SK-N-SH (cell line): ENCODE results near the gene TNFRSF18. TPM values are rescaled to one million over a fixed set of nuclear protein-coding genes. Genes with fewer than 3 reads are reported as not detected.

Experiments
- CTCF ChIA-PET: fragments of 300-600, 350-600 bp; formaldehyde crosslinking; extraction: SDS; loops from one replicate; lab custom pipeline; 2021; lab: Yijun Ruan, JAX
- POLR2A ChIA-PET: fragments of 350-600 bp; sonication (Branson Sonifier 250); formaldehyde crosslinking; extraction: SDS; loops from one replicate; lab custom pipeline; 2020; ENCODE audit warnings: antibody characterized with exemption, inconsistent platforms; lab: Yijun Ruan, JAX
- DNase-seq: peaks from one replicate; pipeline ENCODE4 v3.0.0; 2012
- H2AFZ ChIP-seq: fragments of 200-600 bp; sonication (generic); 2 replicates; pipeline ENCODE4 v1.8.1; 2016; ENCODE audit warnings: antibody characterized with exemption, mild to moderate bottlenecking, low read depth
- H3F3A ChIP-seq: fragments of 200-600 bp; sonication (generic); replicated peaks from 2 replicates; pipeline ENCODE3; 2016; ENCODE audit warnings: antibody characterized with exemption, mild to moderate bottlenecking; ENCODE audit not compliant: insufficient read depth
- H3K27ac ChIP-seq, 2 experiments: fragments of 200-500 bp in 1 of 2; fragments of 200-600 bp in 1 of 2; sonication (Bioruptor generic) in 1 of 2; sonication (generic), shearing (Covaris generic) in 1 of 2; 2 replicates each; pipeline versions ENCODE4 v1.5.1 to v1.6.1; 2014 to 2016; ENCODE audit warnings: low read depth in 2 of 2, inconsistent platforms in 1 of 2, low read length in 1 of 2, mild to moderate bottlenecking in 1 of 2, mixed read lengths in 1 of 2
- H3K27me3 ChIP-seq: fragments of 200-600 bp; sonication (generic), shearing (Covaris generic); 2 replicates; pipeline ENCODE4 v1.6.1; 2016; ENCODE audit warnings: mixed run types; ENCODE audit not compliant: insufficient read depth
- H3K36me3 ChIP-seq, 2 experiments: fragments of 200-500 bp in 1 of 2; fragments of 200-600 bp in 1 of 2; sonication (Bioruptor generic) in 1 of 2; sonication (generic) in 1 of 2; replicated peaks in 1 of 2; 2 replicates each; pipeline versions ENCODE3 to v1.5.1; 2014 to 2016; ENCODE audit warnings: low read length in 1 of 2, mild to moderate bottlenecking in 1 of 2; ENCODE audit not compliant: insufficient read depth in 2 of 2, control insufficient read depth in 1 of 2
- H3K4me1 ChIP-seq, 2 experiments: fragments of 200-500 bp in 1 of 2; fragments of 200-600 bp in 1 of 2; sonication (Bioruptor generic) in 1 of 2; sonication (generic), shearing (Covaris generic) in 1 of 2; 2 replicates each; pipeline versions ENCODE4 v1.5.1 to v1.6.1; 2014 to 2016; ENCODE audit warnings: low read depth in 1 of 2, low read length in 1 of 2, mixed run types in 1 of 2; ENCODE audit not compliant: insufficient read depth in 2 of 2, control insufficient read depth in 1 of 2
- H3K4me2 ChIP-seq: fragments of 200-600 bp; sonication (generic), shearing (Covaris generic); 2 replicates; pipeline ENCODE4 v1.6.1; 2017; ENCODE audit warnings: mixed run types
- H3K4me3 ChIP-seq, 2 experiments: fragments of 200-500 bp in 1 of 2; fragments of 200-600 bp in 1 of 2; sonication (Bioruptor generic) in 1 of 2; sonication (generic), shearing (Covaris generic) in 1 of 2; 2 replicates each; pipeline versions ENCODE4 v1.5.1 to v1.8.1; 2014 to 2016; ENCODE audit warnings: low read depth in 2 of 2, inconsistent platforms in 1 of 2, low read length in 1 of 2, mild to moderate bottlenecking in 1 of 2, mixed read lengths in 1 of 2, moderate library complexity in 1 of 2
- H3K79me2 ChIP-seq: fragments of 200-600 bp; sonication (generic); 2 replicates; pipeline ENCODE4 v1.8.1; 2017; ENCODE audit warnings: mild to moderate bottlenecking; ENCODE audit not compliant: insufficient read depth
- H3K9ac ChIP-seq: fragments of 200-600 bp; sonication (generic); 2 replicates; pipeline ENCODE4 v1.6.1; 2017; ENCODE audit warnings: mixed run types
- H3K9me2 ChIP-seq: fragments of 200-600 bp; sonication (generic); 2 replicates; pipeline ENCODE4 v1.6.1; 2017; ENCODE audit warnings: mixed run types
- H3K9me3 ChIP-seq: fragments of 200-600 bp; sonication (generic); 2 replicates; pipeline ENCODE4 v1.6.1; 2017; ENCODE audit warnings: mixed run types, mild to moderate bottlenecking, moderate library complexity
- H4K20me1 ChIP-seq: fragments of 200-600 bp; sonication (generic); 2 replicates; pipeline ENCODE4 v1.6.1; 2017; ENCODE audit warnings: mild to moderate bottlenecking, mixed run types; ENCODE audit not compliant: insufficient read depth
- GABPA ChIP-seq: IDR thresholded peaks from 2 replicates; pipeline ENCODE4 v1.4.0; 2012; ENCODE audit warnings: low read depth, mild to moderate bottlenecking
- JUND ChIP-seq: IDR thresholded peaks from 2 replicates; pipeline ENCODE4 v1.4.0; 2012
- MXI1 ChIP-seq: IDR thresholded peaks from 2 replicates; pipeline ENCODE4 v1.6.1; 2012; ENCODE audit warnings: mild to moderate bottlenecking, low read depth, low read length, improper control_type of control experiment
- NRF1 ChIP-seq: IDR thresholded peaks from 2 replicates; pipeline ENCODE4 v1.6.1; 2012; ENCODE audit warnings: low read depth, mild to moderate bottlenecking, low read length
- POLR2AphosphoS5 ChIP-seq: IDR thresholded peaks from 2 replicates; pipeline ENCODE4 v1.6.1; 2012; ENCODE audit warnings: low read depth, low read length
- RCOR1 ChIP-seq: fragments of 150-350 bp; IDR thresholded peaks from 2 replicates; pipeline ENCODE4 v1.6.1; 2017; ENCODE audit warnings: antibody characterized with exemption, low read length
- RXRA ChIP-seq: IDR thresholded peaks from 2 replicates; pipeline ENCODE4 v1.4.0; 2012; ENCODE audit warnings: low read depth, mild to moderate bottlenecking, borderline replicate concordance
- SIN3A ChIP-seq: IDR thresholded peaks from 2 replicates; pipeline ENCODE4 v1.6.1; 2012; ENCODE audit warnings: low read depth, mild to moderate bottlenecking, low read length, moderate library complexity, borderline replicate concordance
- WGBS: methylation state at CpG from one replicate; pipeline ENCODE4 v1.1.6; 2017; ENCODE audit warnings: low lambda C conversion rate; 5-methylcytosine and 5-hydroxymethylcytosine counted together
- polyA plus RNA-seq, 3 experiments: library from polyadenylated mRNA; depleted of rRNA; stranded (reverse); fragments of >200 nt; gene quantifications; 2 replicates each; pipeline ENCODE4 v1.2.3, GENCODE V29; 2012
- TF ChIP-seq, protein P1 (sequence below): IDR thresholded peaks from 2 replicates; pipeline ENCODE4 v1.6.1; 2012; ENCODE audit warnings: mild to moderate bottlenecking, low read depth, low read length, moderate library complexity
- TF ChIP-seq, protein P2 (sequence below): fragments of 150-350 bp; IDR thresholded peaks from 2 replicates; pipeline ENCODE4 v1.6.1; 2016; ENCODE audit warnings: mild to moderate bottlenecking, low read depth, low read length
- TF ChIP-seq, protein P3 (sequence below): fragments of 200-600 bp; sonication (generic); IDR thresholded peaks from 2 replicates; pipeline ENCODE4 v1.6.1; 2017; ENCODE audit warnings: antibody characterized with exemption, mild to moderate bottlenecking, moderate library complexity

TNFRSF18 gene
- polyA plus RNA-seq, 1 of the 3 experiments (the other 2 are of a cell fraction): 0.05 TPM

DNA sequence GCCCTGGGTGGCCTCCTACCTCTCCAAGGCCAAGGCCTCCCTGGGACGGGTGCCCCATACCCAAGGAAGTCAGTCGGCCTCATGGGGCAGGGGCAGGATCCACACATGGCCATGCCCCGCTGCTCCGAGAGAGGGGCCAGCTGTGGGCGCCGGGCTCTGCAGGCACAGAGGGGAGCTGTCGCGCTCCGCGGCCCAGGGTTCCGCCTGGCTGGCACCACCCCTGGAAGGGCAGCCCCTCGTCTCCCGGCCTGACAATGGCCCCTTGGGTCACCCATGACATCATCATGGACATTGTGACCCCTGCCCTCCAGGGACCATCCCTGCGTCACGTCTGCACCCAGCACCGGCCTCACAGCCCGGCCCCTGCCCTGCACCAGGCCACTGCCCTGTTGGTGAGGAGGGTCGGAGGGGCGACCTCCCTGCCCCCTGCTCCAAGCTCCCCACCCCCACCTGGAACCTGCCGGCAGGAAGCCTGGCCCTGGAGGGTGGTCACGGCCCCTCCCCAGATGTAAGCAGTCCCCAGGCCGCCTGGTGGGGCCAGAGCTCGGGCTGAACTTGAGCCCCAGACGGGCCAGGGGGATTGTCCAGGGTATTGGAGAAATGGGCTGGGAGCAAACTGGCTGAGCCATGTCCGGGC, 26.9 kb downstream of the TNFRSF18 start:
- H3K79me2 ChIP-seq: no peaks in the 10 kb centered on the region
- no peaks in the 10 kb centered on the region for H3K9me3 ChIP-seq
- TF ChIP-seq POLR2AphosphoS5: no peak
- no peak for TF ChIP-seq NRF1
- TF ChIP-seq, protein P1, sequence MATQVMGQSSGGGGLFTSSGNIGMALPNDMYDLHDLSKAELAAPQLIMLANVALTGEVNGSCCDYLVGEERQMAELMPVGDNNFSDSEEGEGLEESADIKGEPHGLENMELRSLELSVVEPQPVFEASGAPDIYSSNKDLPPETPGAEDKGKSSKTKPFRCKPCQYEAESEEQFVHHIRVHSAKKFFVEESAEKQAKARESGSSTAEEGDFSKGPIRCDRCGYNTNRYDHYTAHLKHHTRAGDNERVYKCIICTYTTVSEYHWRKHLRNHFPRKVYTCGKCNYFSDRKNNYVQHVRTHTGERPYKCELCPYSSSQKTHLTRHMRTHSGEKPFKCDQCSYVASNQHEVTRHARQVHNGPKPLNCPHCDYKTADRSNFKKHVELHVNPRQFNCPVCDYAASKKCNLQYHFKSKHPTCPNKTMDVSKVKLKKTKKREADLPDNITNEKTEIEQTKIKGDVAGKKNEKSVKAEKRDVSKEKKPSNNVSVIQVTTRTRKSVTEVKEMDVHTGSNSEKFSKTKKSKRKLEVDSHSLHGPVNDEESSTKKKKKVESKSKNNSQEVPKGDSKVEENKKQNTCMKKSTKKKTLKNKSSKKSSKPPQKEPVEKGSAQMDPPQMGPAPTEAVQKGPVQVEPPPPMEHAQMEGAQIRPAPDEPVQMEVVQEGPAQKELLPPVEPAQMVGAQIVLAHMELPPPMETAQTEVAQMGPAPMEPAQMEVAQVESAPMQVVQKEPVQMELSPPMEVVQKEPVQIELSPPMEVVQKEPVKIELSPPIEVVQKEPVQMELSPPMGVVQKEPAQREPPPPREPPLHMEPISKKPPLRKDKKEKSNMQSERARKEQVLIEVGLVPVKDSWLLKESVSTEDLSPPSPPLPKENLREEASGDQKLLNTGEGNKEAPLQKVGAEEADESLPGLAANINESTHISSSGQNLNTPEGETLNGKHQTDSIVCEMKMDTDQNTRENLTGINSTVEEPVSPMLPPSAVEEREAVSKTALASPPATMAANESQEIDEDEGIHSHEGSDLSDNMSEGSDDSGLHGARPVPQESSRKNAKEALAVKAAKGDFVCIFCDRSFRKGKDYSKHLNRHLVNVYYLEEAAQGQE: no peak
- TF ChIP-seq RXRA: no peak
- no peak for TF ChIP-seq MXI1
- TF ChIP-seq RCOR1: no peak
- TF ChIP-seq SIN3A: no peak
- TF ChIP-seq, protein P2, sequence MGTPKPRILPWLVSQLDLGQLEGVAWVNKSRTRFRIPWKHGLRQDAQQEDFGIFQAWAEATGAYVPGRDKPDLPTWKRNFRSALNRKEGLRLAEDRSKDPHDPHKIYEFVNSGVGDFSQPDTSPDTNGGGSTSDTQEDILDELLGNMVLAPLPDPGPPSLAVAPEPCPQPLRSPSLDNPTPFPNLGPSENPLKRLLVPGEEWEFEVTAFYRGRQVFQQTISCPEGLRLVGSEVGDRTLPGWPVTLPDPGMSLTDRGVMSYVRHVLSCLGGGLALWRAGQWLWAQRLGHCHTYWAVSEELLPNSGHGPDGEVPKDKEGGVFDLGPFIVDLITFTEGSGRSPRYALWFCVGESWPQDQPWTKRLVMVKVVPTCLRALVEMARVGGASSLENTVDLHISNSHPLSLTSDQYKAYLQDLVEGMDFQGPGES: no peak
- TF ChIP-seq GABPA: no peak
- TF ChIP-seq JUND: no peak
- TF ChIP-seq, protein P3, sequence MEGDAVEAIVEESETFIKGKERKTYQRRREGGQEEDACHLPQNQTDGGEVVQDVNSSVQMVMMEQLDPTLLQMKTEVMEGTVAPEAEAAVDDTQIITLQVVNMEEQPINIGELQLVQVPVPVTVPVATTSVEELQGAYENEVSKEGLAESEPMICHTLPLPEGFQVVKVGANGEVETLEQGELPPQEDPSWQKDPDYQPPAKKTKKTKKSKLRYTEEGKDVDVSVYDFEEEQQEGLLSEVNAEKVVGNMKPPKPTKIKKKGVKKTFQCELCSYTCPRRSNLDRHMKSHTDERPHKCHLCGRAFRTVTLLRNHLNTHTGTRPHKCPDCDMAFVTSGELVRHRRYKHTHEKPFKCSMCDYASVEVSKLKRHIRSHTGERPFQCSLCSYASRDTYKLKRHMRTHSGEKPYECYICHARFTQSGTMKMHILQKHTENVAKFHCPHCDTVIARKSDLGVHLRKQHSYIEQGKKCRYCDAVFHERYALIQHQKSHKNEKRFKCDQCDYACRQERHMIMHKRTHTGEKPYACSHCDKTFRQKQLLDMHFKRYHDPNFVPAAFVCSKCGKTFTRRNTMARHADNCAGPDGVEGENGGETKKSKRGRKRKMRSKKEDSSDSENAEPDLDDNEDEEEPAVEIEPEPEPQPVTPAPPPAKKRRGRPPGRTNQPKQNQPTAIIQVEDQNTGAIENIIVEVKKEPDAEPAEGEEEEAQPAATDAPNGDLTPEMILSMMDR: no peak
- no peak overlapping the region for H3K9ac ChIP-seq
- H3F3A ChIP-seq: no peaks in the 10 kb centered on the region
- H3K27me3 ChIP-seq: no peaks in the 10 kb centered on the region
- ChIA-PET POLR2A (no interaction called here), CTCF (interaction anchor here (0.6 kb wide), 1 partner anchor 220 kb away, joined by 3 read pairs; the partner anchor contains the start of gene CCNL2)
- no peak overlapping the region for H3K4me2 ChIP-seq
- WGBS: no CpG with 5 or more reads among the region's 25 CpGs
- H3K4me3 ChIP-seq: no peak overlapping the region
- H3K36me3 ChIP-seq: no peaks in the 10 kb centered on the region
- H3K9me2 ChIP-seq: no peaks in the 10 kb centered on the region
- no peak overlapping the region for H3K27ac ChIP-seq
- no peaks in the 10 kb centered on the region for H3K4me1 ChIP-seq
- no peak overlapping the region for H2AFZ ChIP-seq
- H4K20me1 ChIP-seq: no peaks in the 10 kb centered on the region
- peak; percentile 33 for DNase-seq
